Vagina (tissue), 2 donors: ENCODE measurements around the gene UHRF1. TPM values are rescaled to one million over a fixed set of nuclear protein-coding genes. Genes with fewer than 3 reads are reported as not detected.
A peak's percentile ranks its signal among the peaks of the same experiment; 100 is the strongest.
"Not testable (repeated sequence)": the region's sequence is repeated elsewhere in the genome, so short reads cannot be mapped to it uniquely, and the experiment has no call there.

ENCODE experiments used
- DNase-seq, 2 donors: peaks; one replicate each; pipeline ENCODE4 v3.0.0-alpha.2; 2017; ENCODE audit errors: extremely low spot score in 2 of 2
- H3K27ac ChIP-seq: fragments of 200-600 bp; sonication (generic); one replicate; pipeline ENCODE4 v1.5.1; 2019
- H3K27me3 ChIP-seq: fragments of 200-600 bp; sonication (generic); one replicate; pipeline ENCODE4 v1.5.1; 2019
- H3K36me3 ChIP-seq, 2 donors: fragments of 200-600 bp; sonication (generic); one replicate each; pipeline ENCODE4 v1.5.1; 2017 to 2019
- H3K4me1 ChIP-seq: fragments of 200-600 bp; sonication (generic); one replicate; pipeline ENCODE4 v1.5.1; 2019
- H3K4me3 ChIP-seq, 2 donors: fragments of 200-600 bp; sonication (generic); 1 replicate in 1 of 2; 2 replicates in 1 of 2; pipeline ENCODE4 v1.5.1; 2016 to 2019
- H3K9me3 ChIP-seq: fragments of 200-600 bp; sonication (generic); one replicate; pipeline ENCODE4 v1.5.1; 2019
- POLR2A ChIP-seq, 2 donors: fragments of 450-650 bp; IDR thresholded peaks; one replicate each; pipeline ENCODE4 v1.6.1; 2017; ENCODE audit warnings: antibody characterized with exemption in 2 of 2, mild to moderate bottlenecking in 2 of 2, moderate library complexity in 2 of 2
- POLR2AphosphoS5 ChIP-seq, 2 donors: sonication (generic); formaldehyde crosslinking; IDR thresholded peaks; one replicate each; pipeline ENCODE4 v1.9.0; 2017; ENCODE audit warnings: antibody characterized with exemption in 2 of 2, mild to moderate bottlenecking in 2 of 2, low read depth in 1 of 2; ENCODE audit not compliant: insufficient read depth in 1 of 2
- intact Hi-C: fragments of 100-400 bp; cut with DNase I; formaldehyde crosslinking; loops from one replicate; pipeline ENCODE4 v1.15.1; 2023
- total RNA-seq: library from RNA; depleted of rRNA; stranded (reverse); fragments of >200 nt; gene quantifications from one replicate; pipeline ENCODE4 v1.2.3, GENCODE V29; 2016
- TF ChIP-seq, protein P1 (sequence below), 3 experiments: fragments of 450-650 bp in 2 of 3; fragments of 200-600 bp in 1 of 3; sonication (generic) in 1 of 3; IDR thresholded peaks; one replicate each; pipeline ENCODE4 v1.5.1; 2017 to 2019; ENCODE audit warnings: antibody characterized with exemption in 3 of 3, mild to moderate bottlenecking in 2 of 3, moderate library complexity in 2 of 3

UHRF1 gene
- total RNA-seq, 1 donor from 2014 or later, result 2.0 TPM

- H3K27ac ChIP-seq, result peak overlapping the region; percentile 92
- peaks cover 72% of the 10 kb centered on the region for H3K4me1 ChIP-seq
- H3K9me3 ChIP-seq, result no peaks in the 10 kb centered on the region
- peak overlapping the region; percentile 65 to 69 for H3K4me3 ChIP-seq
- no peaks in the 10 kb centered on the region for H3K36me3 ChIP-seq
- intact Hi-C loops, result loop anchor here (10.0 kb wide), 1 partner anchor 107 kb away; the partner anchor contains the start of gene PLIN3
- TF ChIP-seq POLR2A (IDR thresholded peaks at IDR 0.05), result no peak
- TF ChIP-seq, protein P1, sequence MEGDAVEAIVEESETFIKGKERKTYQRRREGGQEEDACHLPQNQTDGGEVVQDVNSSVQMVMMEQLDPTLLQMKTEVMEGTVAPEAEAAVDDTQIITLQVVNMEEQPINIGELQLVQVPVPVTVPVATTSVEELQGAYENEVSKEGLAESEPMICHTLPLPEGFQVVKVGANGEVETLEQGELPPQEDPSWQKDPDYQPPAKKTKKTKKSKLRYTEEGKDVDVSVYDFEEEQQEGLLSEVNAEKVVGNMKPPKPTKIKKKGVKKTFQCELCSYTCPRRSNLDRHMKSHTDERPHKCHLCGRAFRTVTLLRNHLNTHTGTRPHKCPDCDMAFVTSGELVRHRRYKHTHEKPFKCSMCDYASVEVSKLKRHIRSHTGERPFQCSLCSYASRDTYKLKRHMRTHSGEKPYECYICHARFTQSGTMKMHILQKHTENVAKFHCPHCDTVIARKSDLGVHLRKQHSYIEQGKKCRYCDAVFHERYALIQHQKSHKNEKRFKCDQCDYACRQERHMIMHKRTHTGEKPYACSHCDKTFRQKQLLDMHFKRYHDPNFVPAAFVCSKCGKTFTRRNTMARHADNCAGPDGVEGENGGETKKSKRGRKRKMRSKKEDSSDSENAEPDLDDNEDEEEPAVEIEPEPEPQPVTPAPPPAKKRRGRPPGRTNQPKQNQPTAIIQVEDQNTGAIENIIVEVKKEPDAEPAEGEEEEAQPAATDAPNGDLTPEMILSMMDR (IDR thresholded peaks at IDR 0.05), result no peak
- no peaks in the 10 kb centered on the region for H3K27me3 ChIP-seq
- no peak for DNase-seq
Observed at GRCh38 chr19:4971816-4972495, 62.7 kb downstream of the UHRF1 start.

- Histone ChIP-seq H3K36me3 (no peaks in the 10 kb centered on the region), H3K27me3 (no peaks in the 10 kb centered on the region), H3K4me3 (peak overlapping the region; percentile 65 to 69), H3K27ac (peak overlapping the region; percentile 92), H3K9me3 (no peaks in the 10 kb centered on the region), H3K4me1 (peaks cover 79% of the 10 kb centered on the region)
- TF ChIP-seq, protein P1 (IDR thresholded peaks at IDR 0.05), result no peak
- TF ChIP-seq POLR2AphosphoS5 (IDR thresholded peaks at IDR 0.05; ENCODE audit: insufficient read depth in 1 of 2, low read depth in 1 of 2), result peak in 1 of 2 donors; percentile 49
- intact Hi-C loops, result loop anchor here (10.0 kb wide), 1 partner anchor 108 kb away; the partner anchor contains the start of gene PLIN3
- DNase-seq, result no peak
Observed at GRCh38 chr19:4972509-4973230, 63.4 kb downstream of the UHRF1 start.

- H3K4me3 ChIP-seq, result no peak overlapping the region
- intact Hi-C loops, result loop anchor here (10.0 kb wide), 1 partner anchor 110 kb away; the partner anchor contains the start of gene PLIN3
- no peak for DNase-seq
- TF ChIP-seq, protein P1 (IDR thresholded peaks at IDR 0.05), result no peak
- TF ChIP-seq POLR2A (IDR thresholded peaks at IDR 0.05), result no peak
- no peak for TF ChIP-seq POLR2AphosphoS5 (IDR thresholded peaks at IDR 0.05; ENCODE audit: insufficient read depth in 1 of 2, low read depth in 1 of 2)
- H3K27me3 ChIP-seq, result no peaks in the 10 kb centered on the region
- H3K36me3 ChIP-seq, result no peaks in the 10 kb centered on the region
- peak overlapping the region; percentile 92 for H3K27ac ChIP-seq
- H3K9me3 ChIP-seq, result no peaks in the 10 kb centered on the region
- H3K4me1 ChIP-seq, result peaks cover 97% of the 10 kb centered on the region
Observed at GRCh38 chr19:4974880-4975469, 65.7 kb downstream of the UHRF1 start.

GRCh38 chr19:4975601-4976000, 66.3 kb downstream of the UHRF1 start:
- DNase-seq, H3K27me3 ChIP-seq, H3K36me3 ChIP-seq, H3K9me3 ChIP-seq: not testable (repeated sequence)
- peak overlapping the region in 1 of 2 donors; percentile 12 for H3K4me3 ChIP-seq
- H3K4me1 ChIP-seq, result peaks cover 97% of the 10 kb centered on the region
- H3K27ac ChIP-seq, result peak overlapping the region; percentile 92
- intact Hi-C loops, result loop anchor here (10.0 kb wide), 1 partner anchor 111 kb away; the partner anchor contains the start of gene PLIN3

DNA sequence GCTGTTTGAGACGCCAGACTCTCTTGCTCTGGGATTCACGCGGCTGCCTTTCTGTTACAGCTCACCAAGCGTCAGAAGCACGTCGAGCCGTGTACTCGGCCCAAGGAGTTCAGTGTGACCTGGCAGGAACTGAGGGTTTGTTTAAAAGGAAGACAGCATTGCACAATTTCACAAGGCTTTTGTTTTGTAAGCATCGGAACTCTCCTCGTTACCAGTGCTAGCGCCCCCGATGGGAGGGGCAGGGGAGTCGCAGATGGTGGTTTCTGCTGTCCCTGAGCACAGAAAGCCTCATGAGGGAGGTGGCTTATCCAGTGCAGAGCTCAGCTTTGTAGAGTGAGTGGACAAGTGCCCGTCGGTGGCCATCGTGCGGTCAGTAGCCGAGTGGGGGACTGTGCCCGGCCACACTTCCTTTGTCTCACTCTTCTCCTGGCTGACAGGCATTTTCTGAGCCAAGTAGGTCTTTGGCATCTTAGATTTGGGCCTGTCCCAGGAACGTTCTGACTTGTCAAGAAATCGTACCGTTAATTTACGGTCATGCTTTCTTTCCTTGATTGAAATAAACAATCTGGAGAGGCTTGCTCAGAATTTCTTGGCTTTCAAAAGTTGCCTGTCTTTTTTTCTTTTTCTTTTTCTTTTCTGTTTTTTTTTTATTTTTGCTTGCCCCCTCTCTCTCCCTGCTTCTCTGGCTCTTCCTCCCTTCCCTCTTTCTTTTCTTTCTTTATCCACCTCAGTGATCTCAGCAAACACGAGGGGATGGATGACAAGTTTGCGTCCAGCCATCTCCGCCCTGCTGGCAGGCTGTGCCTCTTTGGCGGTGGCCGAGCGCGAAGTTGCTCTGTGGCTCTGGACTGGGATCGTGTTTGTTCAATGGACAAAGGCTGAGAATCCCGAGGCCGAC, 67.3 kb downstream of the UHRF1 start:
- no peaks in the 10 kb centered on the region for H3K27me3 ChIP-seq
- H3K4me3 ChIP-seq, result peak overlapping the region; percentile 18 to 34
- peaks cover 97% of the 10 kb centered on the region for H3K4me1 ChIP-seq
- peak overlapping the region; percentile 92 for H3K27ac ChIP-seq
- peak in 1 of 2 donors; percentile 98 for DNase-seq
- no peaks in the 10 kb centered on the region for H3K36me3 ChIP-seq
- no peaks in the 10 kb centered on the region for H3K9me3 ChIP-seq
- intact Hi-C loops, result loop anchor here (10.0 kb wide), 1 partner anchor 112 kb away; the partner anchor contains the start of gene PLIN3
- TF ChIP-seq, protein P1 (IDR thresholded peaks at IDR 0.05), result peak; percentile 8 to 56 (median 54)
- TF ChIP-seq POLR2A (IDR thresholded peaks at IDR 0.05), result peak in 1 of 2 donors; percentile 44
- peak; percentile 95 to 96 for TF ChIP-seq POLR2AphosphoS5 (IDR thresholded peaks at IDR 0.05; ENCODE audit: insufficient read depth in 1 of 2, low read depth in 1 of 2)
